HUDEP-2 (cell line): ENCODE measurements around the gene SEMA6A.
A peak's percentile ranks its signal among the peaks of the same experiment; 100 is the strongest.

Source experiments
- DNase-seq, 76 experiments: peaks; one replicate each; lab custom pipeline; 2025; ENCODE audit not compliant: unreplicated experiment in 76 of 76; lab: John Stamatoyannopoulos, UW

SEMA6A gene

GRCh38 chr5:116411101-116411571 lies 163.5 kb downstream of the SEMA6A start:
- DNase-seq = no peak

GRCh38 chr5:116410336-116410890 lies 164.2 kb downstream of the SEMA6A start:
- DNase-seq = no peak

GRCh38 chr5:116409591-116410296 lies 164.9 kb downstream of the SEMA6A start:
- DNase-seq = no peak

GRCh38 chr5:116406306-116407041 lies 168.1 kb downstream of the SEMA6A start:
- DNase-seq = no peak

GRCh38 chr5:116404792-116405191 lies 169.8 kb downstream of the SEMA6A start:
- peak in 1 of 76 experiments; percentile 1 for DNase-seq

GRCh38 chr5:116404016-116404415 lies 170.6 kb downstream of the SEMA6A start:
- DNase-seq = no peak

GRCh38 chr5:116402235-116402634 lies 172.4 kb downstream of the SEMA6A start:
- DNase-seq = no peak

- no peak for DNase-seq
Observed at GRCh38 chr5:116401576-116401975, 173.0 kb downstream of the SEMA6A start.

- no peak for DNase-seq
Observed at GRCh38 chr5:116396476-116397099, 178.0 kb downstream of the SEMA6A start.

GRCh38 chr5:116395631-116396203 lies 178.9 kb downstream of the SEMA6A start:
- DNase-seq = no peak

- DNase-seq = no peak
Observed at GRCh38 chr5:116395226-116395625, 179.4 kb downstream of the SEMA6A start.

- no peak for DNase-seq
Observed at GRCh38 chr5:116394186-116394867, 180.3 kb downstream of the SEMA6A start.
